ENCODE results near the gene MACF1. TPM values are rescaled to one million over a fixed set of nuclear protein-coding genes. Genes with fewer than 3 reads are reported as not detected.

MACF1 gene
- total RNA-seq, 1 donor from 2014 or later = 431 TPM

DNA sequence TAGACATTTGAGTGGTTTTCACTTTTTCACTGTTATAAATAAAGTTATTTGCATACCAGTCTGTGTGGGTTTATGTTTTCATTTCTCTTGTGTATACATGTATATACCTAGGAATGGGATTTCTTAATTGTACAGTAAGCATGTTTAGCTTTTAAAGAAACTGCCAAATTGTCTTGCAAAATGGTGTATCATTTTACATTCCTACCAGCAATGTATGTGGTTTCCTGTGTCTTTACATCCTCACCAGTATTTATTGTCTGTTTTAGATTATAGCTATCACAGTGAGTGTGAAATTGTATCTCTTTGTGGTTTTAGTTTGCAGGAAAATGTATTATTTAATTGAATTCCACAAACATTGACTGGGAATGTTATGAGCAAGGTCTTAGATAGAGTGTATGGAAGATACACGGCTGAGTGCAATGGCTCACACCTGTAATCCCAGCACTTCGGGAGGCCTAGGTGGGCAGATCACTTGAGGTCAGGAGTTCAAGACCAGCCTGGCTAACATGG lies 57.3 kb downstream of the MACF1 start:
- TF ChIP-seq, protein P1, sequence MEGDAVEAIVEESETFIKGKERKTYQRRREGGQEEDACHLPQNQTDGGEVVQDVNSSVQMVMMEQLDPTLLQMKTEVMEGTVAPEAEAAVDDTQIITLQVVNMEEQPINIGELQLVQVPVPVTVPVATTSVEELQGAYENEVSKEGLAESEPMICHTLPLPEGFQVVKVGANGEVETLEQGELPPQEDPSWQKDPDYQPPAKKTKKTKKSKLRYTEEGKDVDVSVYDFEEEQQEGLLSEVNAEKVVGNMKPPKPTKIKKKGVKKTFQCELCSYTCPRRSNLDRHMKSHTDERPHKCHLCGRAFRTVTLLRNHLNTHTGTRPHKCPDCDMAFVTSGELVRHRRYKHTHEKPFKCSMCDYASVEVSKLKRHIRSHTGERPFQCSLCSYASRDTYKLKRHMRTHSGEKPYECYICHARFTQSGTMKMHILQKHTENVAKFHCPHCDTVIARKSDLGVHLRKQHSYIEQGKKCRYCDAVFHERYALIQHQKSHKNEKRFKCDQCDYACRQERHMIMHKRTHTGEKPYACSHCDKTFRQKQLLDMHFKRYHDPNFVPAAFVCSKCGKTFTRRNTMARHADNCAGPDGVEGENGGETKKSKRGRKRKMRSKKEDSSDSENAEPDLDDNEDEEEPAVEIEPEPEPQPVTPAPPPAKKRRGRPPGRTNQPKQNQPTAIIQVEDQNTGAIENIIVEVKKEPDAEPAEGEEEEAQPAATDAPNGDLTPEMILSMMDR (IDR thresholded peaks at IDR 0.05) = no peak
- H3K27ac Mint-ChIP-seq (ENCODE audit: unreplicated experiment) = peak overlapping the region; percentile 57
- DNase-seq (ENCODE audit: extremely low spot score, unreplicated experiment) = no peak

DNA sequence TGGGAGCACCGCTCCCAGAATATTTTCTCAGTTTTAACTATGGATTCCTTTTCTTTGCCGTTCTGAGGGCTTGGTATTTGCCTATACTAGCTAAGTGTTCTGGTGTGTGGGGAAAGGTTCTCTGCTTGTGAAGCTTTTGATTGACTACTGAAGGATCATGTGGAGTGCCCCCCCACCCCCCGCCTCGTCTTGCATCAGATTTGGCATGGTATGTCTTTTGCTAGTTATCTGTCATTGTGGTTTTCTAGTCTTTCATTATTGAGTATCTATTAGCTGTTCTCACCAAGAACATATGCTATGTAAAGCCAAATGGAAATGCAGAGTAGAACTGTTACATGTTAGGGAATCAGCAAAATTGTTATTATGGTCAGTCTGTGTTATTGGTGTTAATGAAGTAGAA lies 58.3 kb downstream of the MACF1 start:
- Mint-ChIP-seq H3K9me3 (ENCODE audit: unreplicated experiment) (no peaks in the 10 kb centered on the region), H3K27ac (ENCODE audit: unreplicated experiment) (peak overlapping the region; percentile 13), H3K4me1 (ENCODE audit: unreplicated experiment) (peaks cover 29% of the 10 kb centered on the region), H3K27me3 (ENCODE audit: unreplicated experiment) (no peaks in the 10 kb centered on the region), H3K4me3 (ENCODE audit: unreplicated experiment) (no peak overlapping the region), H3K36me3 (ENCODE audit: unreplicated experiment) (peaks cover 8% of the 10 kb centered on the region)
- no peak for DNase-seq (ENCODE audit: extremely low spot score, unreplicated experiment)
- TF ChIP-seq, protein P1 (IDR thresholded peaks at IDR 0.05) = no peak

More for the DNA sequence above, 57.3 kb downstream of the MACF1 start:
- H3K27me3 Mint-ChIP-seq (ENCODE audit: unreplicated experiment) = no peaks in the 10 kb centered on the region
- peaks cover 29% of the 10 kb centered on the region for H3K4me1 Mint-ChIP-seq (ENCODE audit: unreplicated experiment)
- no peak overlapping the region for H3K4me3 Mint-ChIP-seq (ENCODE audit: unreplicated experiment)
- no peaks in the 10 kb centered on the region for H3K9me3 Mint-ChIP-seq (ENCODE audit: unreplicated experiment)
- peaks cover 10% of the 10 kb centered on the region for H3K36me3 Mint-ChIP-seq (ENCODE audit: unreplicated experiment)

DNA sequence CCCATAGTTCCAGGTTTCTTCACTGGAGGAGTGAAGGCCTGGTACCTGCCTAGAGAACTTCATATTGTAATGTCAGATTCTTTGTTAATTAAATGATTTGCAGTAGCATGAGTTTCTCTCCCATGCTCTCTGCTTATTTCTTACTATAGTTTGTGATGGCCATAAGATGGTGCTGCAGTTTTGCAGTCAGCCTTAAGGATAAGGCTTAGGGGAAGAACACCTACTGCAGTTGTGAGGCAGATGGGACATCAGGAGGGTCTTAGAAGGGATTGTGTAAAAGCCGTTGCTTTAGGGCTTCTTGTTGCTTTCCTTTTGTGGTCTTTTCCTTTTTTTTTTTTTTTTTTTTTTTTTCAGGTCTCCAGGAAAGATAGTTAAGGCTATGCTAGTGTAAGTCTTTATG lies 61.8 kb downstream of the MACF1 start:
- Mint-ChIP-seq H3K4me3 (ENCODE audit: unreplicated experiment) (no peak overlapping the region), H3K27ac (ENCODE audit: unreplicated experiment) (no peak overlapping the region), H3K27me3 (ENCODE audit: unreplicated experiment) (no peaks in the 10 kb centered on the region), H3K4me1 (ENCODE audit: unreplicated experiment) (peaks cover 56% of the 10 kb centered on the region), H3K36me3 (ENCODE audit: unreplicated experiment) (peaks cover 4% of the 10 kb centered on the region), H3K9me3 (ENCODE audit: unreplicated experiment) (no peaks in the 10 kb centered on the region)
- no peak for DNase-seq (ENCODE audit: extremely low spot score, unreplicated experiment)
- TF ChIP-seq, protein P1 (IDR thresholded peaks at IDR 0.05) = peak; percentile 32

DNA sequence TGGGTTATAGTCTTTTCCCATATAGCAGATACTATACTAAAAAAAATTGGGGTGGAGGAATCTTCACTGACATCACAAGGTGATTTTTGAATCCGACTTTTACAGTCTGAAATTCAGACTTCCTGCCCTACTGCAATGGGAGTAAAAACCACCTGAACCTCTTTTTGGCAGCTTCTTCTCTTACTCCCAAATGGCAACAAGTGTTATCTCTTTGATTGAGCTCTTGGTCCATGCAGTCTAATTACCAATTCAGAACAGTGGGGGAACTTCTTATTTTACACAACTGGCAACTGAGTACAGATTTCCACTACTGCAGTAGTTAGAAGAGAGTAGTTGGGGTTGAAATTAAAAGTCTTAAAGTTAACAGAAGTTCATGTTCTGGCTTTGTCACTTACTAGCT lies 62.3 kb downstream of the MACF1 start:
- no peak for DNase-seq (ENCODE audit: extremely low spot score, unreplicated experiment)
- Mint-ChIP-seq H3K4me3 (ENCODE audit: unreplicated experiment) (no peak overlapping the region), H3K9me3 (ENCODE audit: unreplicated experiment) (no peaks in the 10 kb centered on the region), H3K27me3 (ENCODE audit: unreplicated experiment) (no peaks in the 10 kb centered on the region), H3K36me3 (ENCODE audit: unreplicated experiment) (peaks cover 4% of the 10 kb centered on the region), H3K4me1 (ENCODE audit: unreplicated experiment) (peaks cover 56% of the 10 kb centered on the region), H3K27ac (ENCODE audit: unreplicated experiment) (no peak overlapping the region)
- TF ChIP-seq, protein P1 (IDR thresholded peaks at IDR 0.05) = no peak

DNA sequence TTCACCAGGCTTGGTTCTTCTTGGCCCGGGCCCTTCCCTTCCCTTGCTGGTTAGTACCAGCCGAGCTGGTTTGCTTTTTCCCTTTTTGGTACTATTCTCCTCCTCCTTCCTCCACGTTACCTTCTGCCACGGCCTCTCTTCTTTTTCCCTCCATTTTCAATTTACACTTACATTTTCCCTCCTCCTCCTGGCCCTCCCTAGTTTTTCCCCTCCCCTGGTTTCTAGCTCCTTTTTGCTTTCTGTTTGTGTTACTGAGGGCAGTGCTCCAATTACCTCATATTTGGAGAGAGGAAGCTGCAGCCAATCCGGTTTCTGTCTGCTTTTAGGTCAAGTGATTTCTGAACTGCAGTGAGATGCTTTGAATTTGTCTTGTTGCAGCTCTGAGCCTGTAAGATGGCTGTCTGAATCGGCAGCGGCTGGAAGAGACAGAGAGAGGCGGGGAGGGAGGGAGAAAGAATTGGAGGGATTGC lies 63.7 kb downstream of the MACF1 start:
- peak overlapping the region; percentile 69 for H3K4me3 Mint-ChIP-seq (ENCODE audit: unreplicated experiment)
- H3K36me3 Mint-ChIP-seq (ENCODE audit: unreplicated experiment) = peaks cover 4% of the 10 kb centered on the region
- no peaks in the 10 kb centered on the region for H3K9me3 Mint-ChIP-seq (ENCODE audit: unreplicated experiment)
- H3K27ac Mint-ChIP-seq (ENCODE audit: unreplicated experiment) = peak overlapping the region; percentile 94
- TF ChIP-seq, protein P1 (IDR thresholded peaks at IDR 0.05) = no peak
- H3K27me3 Mint-ChIP-seq (ENCODE audit: unreplicated experiment) = no peaks in the 10 kb centered on the region
- no peak for DNase-seq (ENCODE audit: extremely low spot score, unreplicated experiment)
- H3K4me1 Mint-ChIP-seq (ENCODE audit: unreplicated experiment) = peaks cover 56% of the 10 kb centered on the region

All from osteocyte (in vitro differentiated cells).